Erythroblast (primary cell): ENCODE data around the gene PDE4D.

Source experiments
- GATA1 ChIP-seq: IDR thresholded peaks from 2 replicates; pipeline ENCODE4 v1.6.1; 2011; ENCODE audit warnings: low read depth, mild to moderate bottlenecking, control low read depth, low read length, moderate library complexity
- POLR2A ChIP-seq: IDR thresholded peaks from 2 replicates; pipeline ENCODE4 v1.6.1; 2011; ENCODE audit warnings: mild to moderate bottlenecking, low read length

- TF ChIP-seq POLR2A (no peak), GATA1 (no peak)
These were observed 744.3 kb downstream of the PDE4D start for GRCh38 chr5:59149271-59149670.
